SU-DHL-6 (cell line): Measurements from ENCODE around the gene PIAS2.

Source experiments
- EZH2phosphoT487 ChIP-seq: fragments of 200-600 bp; sonication (generic), shearing (Covaris generic); conservative IDR thresholded peaks from 2 replicates; pipeline ENCODE4 v1.6.1; 2018; ENCODE audit warnings: mild to moderate bottlenecking, antibody characterized with exemption, low read length, moderate library complexity, mixed read lengths
- TF ChIP-seq, protein P1 (sequence below): fragments of 200-600 bp; sonication (generic); IDR thresholded peaks from one replicate; pipeline ENCODE4 v1.5.1; 2017; ENCODE audit warnings: antibody characterized with exemption, mild to moderate bottlenecking, low read length, moderate library complexity; ENCODE audit not compliant: insufficient read depth, poor library complexity, severe bottlenecking

- TF ChIP-seq, protein P1, sequence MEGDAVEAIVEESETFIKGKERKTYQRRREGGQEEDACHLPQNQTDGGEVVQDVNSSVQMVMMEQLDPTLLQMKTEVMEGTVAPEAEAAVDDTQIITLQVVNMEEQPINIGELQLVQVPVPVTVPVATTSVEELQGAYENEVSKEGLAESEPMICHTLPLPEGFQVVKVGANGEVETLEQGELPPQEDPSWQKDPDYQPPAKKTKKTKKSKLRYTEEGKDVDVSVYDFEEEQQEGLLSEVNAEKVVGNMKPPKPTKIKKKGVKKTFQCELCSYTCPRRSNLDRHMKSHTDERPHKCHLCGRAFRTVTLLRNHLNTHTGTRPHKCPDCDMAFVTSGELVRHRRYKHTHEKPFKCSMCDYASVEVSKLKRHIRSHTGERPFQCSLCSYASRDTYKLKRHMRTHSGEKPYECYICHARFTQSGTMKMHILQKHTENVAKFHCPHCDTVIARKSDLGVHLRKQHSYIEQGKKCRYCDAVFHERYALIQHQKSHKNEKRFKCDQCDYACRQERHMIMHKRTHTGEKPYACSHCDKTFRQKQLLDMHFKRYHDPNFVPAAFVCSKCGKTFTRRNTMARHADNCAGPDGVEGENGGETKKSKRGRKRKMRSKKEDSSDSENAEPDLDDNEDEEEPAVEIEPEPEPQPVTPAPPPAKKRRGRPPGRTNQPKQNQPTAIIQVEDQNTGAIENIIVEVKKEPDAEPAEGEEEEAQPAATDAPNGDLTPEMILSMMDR = no peak
- no peak for TF ChIP-seq EZH2phosphoT487
These were observed 73.9 kb downstream of the PIAS2 start for GRCh38 chr18:46843372-46843771.
